A673 (cell line): ENCODE data around the gene KCNJ5. TPM values are rescaled to one million over a fixed set of nuclear protein-coding genes. Genes with fewer than 3 reads are reported as not detected.

Source experiments
- BruUV-seq: library from RNA; stranded (reverse); fragments of 400-500 nt; replicated peaks from 2 replicates; lab custom pipeline; 2021; lab: Mats Ljungman, UMichigan
- CTCF ChIA-PET: fragments of 300-600 bp; sonication (Branson Sonifier 250); formaldehyde crosslinking; loops from one replicate; lab custom pipeline; 2022; ENCODE audit warnings: antibody characterized with exemption; lab: Charles Lee
- POLR2A ChIA-PET: fragments of 300-600 bp; sonication (Branson Sonifier 250); formaldehyde crosslinking; loops from one replicate; lab custom pipeline; 2022; ENCODE audit warnings: antibody characterized with exemption; ENCODE audit not compliant: low non-redundant PET; lab: Charles Lee
- DNase-seq: peaks from one replicate; pipeline ENCODE4 v3.0.0-alpha.2; 2015; ENCODE audit warnings: low spot score
- H3K27ac ChIP-seq: fragments of 200-600 bp; sonication (generic); 2 replicates; pipeline ENCODE4 v1.5.1; 2016; ENCODE audit warnings: mixed run types, low read depth, mild to moderate bottlenecking, mixed read lengths, antibody characterized with exemption, low read length; ENCODE audit not compliant: poor library complexity, severe bottlenecking
- H3K27me3 ChIP-seq: fragments of 200-600 bp; sonication (generic); replicated peaks from 2 replicates; pipeline ENCODE4 v1.6.1; 2017; ENCODE audit warnings: mixed run types, low read depth, mild to moderate bottlenecking, mixed read lengths, antibody characterized with exemption, low read length; ENCODE audit not compliant: insufficient read depth, poor library complexity
- H3K36me3 ChIP-seq: fragments of 200-600 bp; sonication (generic); 2 replicates; pipeline ENCODE4 v1.6.1; 2016; ENCODE audit warnings: mixed run types, mild to moderate bottlenecking, mixed read lengths, antibody characterized with exemption, low read length; ENCODE audit not compliant: insufficient read depth, poor library complexity, severe bottlenecking
- H3K4me1 ChIP-seq: fragments of 200-600 bp; sonication (generic); 2 replicates; pipeline ENCODE4 v1.6.1; 2017; ENCODE audit warnings: mixed run types, mild to moderate bottlenecking, mixed read lengths, antibody characterized with exemption, low read length; ENCODE audit not compliant: insufficient read depth, poor library complexity, severe bottlenecking
- H3K4me3 ChIP-seq: fragments of 200-600 bp; sonication (generic); 2 replicates; pipeline ENCODE4 v1.5.1; 2016; ENCODE audit warnings: low read depth, mixed run types, mild to moderate bottlenecking, mixed read lengths, low read length; ENCODE audit not compliant: poor library complexity, severe bottlenecking
- H3K9me3 ChIP-seq: fragments of 200-600 bp; sonication (generic); 2 replicates; pipeline ENCODE4 v1.6.1; 2016; ENCODE audit warnings: mixed run types, low read depth, mild to moderate bottlenecking, mixed read lengths, antibody characterized with exemption, low read length; ENCODE audit not compliant: poor library complexity, severe bottlenecking
- EZH2 ChIP-seq: fragments of 200-600 bp; sonication (generic); IDR thresholded peaks from 2 replicates; pipeline ENCODE4 v1.6.1; 2017; ENCODE audit warnings: borderline replicate concordance, low read depth, mild to moderate bottlenecking, mixed read lengths, antibody characterized with exemption, low read length; ENCODE audit not compliant: poor library complexity, severe bottlenecking
- intact Hi-C: fragments of 100-400 bp; cut with micrococcal nuclease; formaldehyde crosslinking; loops from one replicate; pipeline ENCODE4 v1.10.0; 2022; ENCODE audit not compliant: unreplicated experiment
- total RNA-seq: library from RNA; stranded (reverse); gene quantifications from 2 replicates; pipeline ENCODE4 v1.2.3, GENCODE V29; 2021
- TF ChIP-seq, protein P1 (sequence below): fragments of 300-800, 200-600 bp; sonication (generic); conservative IDR thresholded peaks from 2 replicates; pipeline ENCODE4 v1.5.1; 2017; ENCODE audit warnings: low read depth, mild to moderate bottlenecking, antibody characterized with exemption, low read length, moderate library complexity, mixed read lengths

KCNJ5 gene
- total RNA-seq, 1 experiment from 2014 or later = not detected

DNA sequence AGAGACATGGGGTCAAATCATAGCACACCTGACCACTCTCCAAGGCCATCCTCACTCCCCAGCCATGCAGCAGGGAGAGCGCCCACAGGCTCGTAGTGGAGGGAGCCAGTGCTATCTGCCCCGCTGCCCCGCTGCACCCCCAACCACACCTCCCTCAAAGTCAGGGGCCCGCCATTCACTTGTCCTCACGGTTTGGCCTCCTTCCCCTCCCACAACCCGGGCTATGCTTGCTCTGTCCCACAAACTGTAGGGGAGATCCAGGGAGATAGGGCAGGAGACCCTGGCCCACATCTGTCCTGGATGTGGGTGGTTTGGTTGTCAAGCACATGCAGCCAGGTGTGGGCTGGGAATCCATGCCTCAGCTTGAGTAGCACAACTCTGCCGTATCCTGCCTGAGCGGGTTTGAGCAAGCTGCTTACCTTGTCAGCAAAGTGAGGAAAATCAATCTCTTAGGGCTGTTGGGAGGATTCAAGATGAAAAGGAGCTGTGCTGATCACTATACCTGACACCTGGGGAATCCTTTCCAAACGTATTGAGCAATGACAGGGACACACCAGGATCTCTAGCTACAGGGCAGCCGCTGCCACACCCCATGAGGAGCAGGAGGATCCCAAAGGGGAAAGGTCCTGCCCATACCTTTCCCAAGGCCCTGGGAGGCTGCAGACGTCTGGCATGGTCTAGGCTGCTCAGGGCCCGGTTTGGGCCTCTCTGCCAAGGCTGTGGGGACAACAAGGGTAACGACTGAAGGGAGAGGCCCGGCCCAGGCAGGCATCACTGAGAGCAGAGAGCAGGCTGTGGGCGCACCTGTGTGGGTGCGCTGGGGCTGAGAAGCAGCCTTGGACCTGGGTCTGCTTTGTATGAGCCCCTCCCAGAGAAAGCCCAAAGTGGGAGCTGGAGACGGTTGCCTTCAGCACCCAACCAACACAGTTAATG lies 23.3 kb downstream of the KCNJ5 start:
- Histone ChIP-seq H3K9me3 (no peaks in the 10 kb centered on the region), H3K4me3 (no peak overlapping the region), H3K36me3 (no peaks in the 10 kb centered on the region), H3K27me3 (no peaks in the 10 kb centered on the region), H3K4me1 (no peaks in the 10 kb centered on the region), H3K27ac (no peak overlapping the region)
- ChIA-PET POLR2A (no interaction called here), CTCF (interaction anchor here (0.5 to 0.6 kb wide), 2 partner anchors 12 to 191 kb away, joined by 3 to 6 read pairs; no protein-coding TSS in a partner anchor)
- TF ChIP-seq, protein P1, sequence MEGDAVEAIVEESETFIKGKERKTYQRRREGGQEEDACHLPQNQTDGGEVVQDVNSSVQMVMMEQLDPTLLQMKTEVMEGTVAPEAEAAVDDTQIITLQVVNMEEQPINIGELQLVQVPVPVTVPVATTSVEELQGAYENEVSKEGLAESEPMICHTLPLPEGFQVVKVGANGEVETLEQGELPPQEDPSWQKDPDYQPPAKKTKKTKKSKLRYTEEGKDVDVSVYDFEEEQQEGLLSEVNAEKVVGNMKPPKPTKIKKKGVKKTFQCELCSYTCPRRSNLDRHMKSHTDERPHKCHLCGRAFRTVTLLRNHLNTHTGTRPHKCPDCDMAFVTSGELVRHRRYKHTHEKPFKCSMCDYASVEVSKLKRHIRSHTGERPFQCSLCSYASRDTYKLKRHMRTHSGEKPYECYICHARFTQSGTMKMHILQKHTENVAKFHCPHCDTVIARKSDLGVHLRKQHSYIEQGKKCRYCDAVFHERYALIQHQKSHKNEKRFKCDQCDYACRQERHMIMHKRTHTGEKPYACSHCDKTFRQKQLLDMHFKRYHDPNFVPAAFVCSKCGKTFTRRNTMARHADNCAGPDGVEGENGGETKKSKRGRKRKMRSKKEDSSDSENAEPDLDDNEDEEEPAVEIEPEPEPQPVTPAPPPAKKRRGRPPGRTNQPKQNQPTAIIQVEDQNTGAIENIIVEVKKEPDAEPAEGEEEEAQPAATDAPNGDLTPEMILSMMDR = no peak
- no peak for TF ChIP-seq EZH2
- BruUV-seq = no TSS peak
- intact Hi-C loops = no loop called here
- no peak for DNase-seq

DNA sequence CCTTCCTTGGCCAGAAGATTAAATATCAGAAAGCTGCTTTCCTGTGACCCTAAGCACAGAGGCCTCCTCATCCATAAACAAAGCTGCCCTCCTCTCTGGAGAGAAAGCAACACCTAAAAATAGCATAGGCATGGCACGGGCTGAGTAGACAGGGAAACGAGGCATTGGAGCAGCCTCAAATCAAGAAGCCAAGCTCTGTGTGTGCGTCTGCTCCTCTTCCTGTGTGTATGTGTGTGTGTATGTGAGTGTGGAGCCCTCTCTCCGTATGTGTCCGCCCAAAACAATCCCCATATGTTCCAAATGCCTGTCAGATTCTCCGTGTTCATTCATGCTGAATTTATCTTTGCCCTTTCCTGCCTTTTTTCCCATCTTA lies 24.0 kb downstream of the KCNJ5 start:
- no peaks in the 10 kb centered on the region for H3K9me3 ChIP-seq
- H3K27me3 ChIP-seq = no peaks in the 10 kb centered on the region
- TF ChIP-seq EZH2 = no peak
- TF ChIP-seq, protein P1 = no peak
- H3K36me3 ChIP-seq = no peaks in the 10 kb centered on the region
- no peaks in the 10 kb centered on the region for H3K4me1 ChIP-seq
- CTCF ChIA-PET = interaction anchor here (0.5 to 0.6 kb wide), 2 partner anchors 11 to 190 kb away, joined by 3 to 6 read pairs; no protein-coding TSS in a partner anchor
- POLR2A ChIA-PET = no interaction called here
- no peak for DNase-seq
- BruUV-seq = no TSS peak
- H3K27ac ChIP-seq = no peak overlapping the region
- H3K4me3 ChIP-seq = no peak overlapping the region
- intact Hi-C loops = no loop called here

DNA sequence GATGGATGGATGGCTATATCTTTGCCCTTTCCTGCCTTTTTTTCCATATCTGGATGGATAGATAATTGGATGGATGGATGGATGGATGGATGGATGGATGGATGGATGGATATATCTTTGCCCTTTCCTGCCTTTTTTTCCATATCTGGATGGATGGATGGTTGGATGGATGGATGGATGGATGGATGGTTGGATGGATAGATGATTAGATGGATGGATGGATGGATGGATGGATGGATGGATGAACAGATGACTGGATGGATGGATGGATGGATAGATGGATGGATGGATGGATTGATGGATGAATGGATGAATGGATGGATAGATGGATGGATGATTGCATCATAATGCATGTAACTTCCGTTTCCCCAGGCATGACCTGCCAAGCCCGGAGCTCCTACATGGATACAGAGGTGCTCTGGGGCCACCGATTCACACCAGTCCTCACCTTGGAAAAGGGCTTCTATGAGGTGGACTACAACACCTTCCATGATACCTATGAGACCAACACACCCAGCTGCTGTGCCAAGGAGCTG lies 24.9 kb downstream of the KCNJ5 start:
- POLR2A ChIA-PET = no interaction called here
- H3K4me1 ChIP-seq = no peaks in the 10 kb centered on the region
- H3K9me3 ChIP-seq = no peaks in the 10 kb centered on the region
- CTCF ChIA-PET = no interaction called here
- H3K36me3 ChIP-seq = no peaks in the 10 kb centered on the region
- BruUV-seq = no TSS peak
- TF ChIP-seq, protein P1 = no peak
- no peak for TF ChIP-seq EZH2
- H3K27ac ChIP-seq = no peak overlapping the region
- H3K4me3 ChIP-seq = no peak overlapping the region
- no peak for DNase-seq
- intact Hi-C loops = no loop called here
- no peaks in the 10 kb centered on the region for H3K27me3 ChIP-seq
